B cell (primary cell): Measurements from ENCODE around the gene CHST11.

Source experiments
- CTCF ChIP-seq: fragments of 200-600 bp; IDR thresholded peaks from one replicate; pipeline ENCODE4 v1.8.0; 2022; ENCODE audit warnings: antibody characterized with exemption, mild to moderate bottlenecking
- EZH2 ChIP-seq: IDR thresholded peaks from 2 replicates; pipeline ENCODE4 v1.6.1; 2012; ENCODE audit warnings: borderline replicate concordance, low read depth, mild to moderate bottlenecking, moderate library complexity, low read length; ENCODE audit not compliant: insufficient read depth, poor library complexity, severe bottlenecking

- TF ChIP-seq CTCF (no peak), EZH2 (no peak)
These were observed 8.2 kb downstream of the CHST11 start for GRCh38 chr12:104464899-104465298.
